Activated T-cell treated with anti-CD3 and anti-CD28 coated beads for 1 hour (primary cell): ENCODE results near the gene KCNK4.

Source experiments
- DNase-seq: peaks from one replicate; pipeline ENCODE4 v3.0.0-alpha.2; 2020; ENCODE audit warnings: low read depth

KCNK4 gene

DNA sequence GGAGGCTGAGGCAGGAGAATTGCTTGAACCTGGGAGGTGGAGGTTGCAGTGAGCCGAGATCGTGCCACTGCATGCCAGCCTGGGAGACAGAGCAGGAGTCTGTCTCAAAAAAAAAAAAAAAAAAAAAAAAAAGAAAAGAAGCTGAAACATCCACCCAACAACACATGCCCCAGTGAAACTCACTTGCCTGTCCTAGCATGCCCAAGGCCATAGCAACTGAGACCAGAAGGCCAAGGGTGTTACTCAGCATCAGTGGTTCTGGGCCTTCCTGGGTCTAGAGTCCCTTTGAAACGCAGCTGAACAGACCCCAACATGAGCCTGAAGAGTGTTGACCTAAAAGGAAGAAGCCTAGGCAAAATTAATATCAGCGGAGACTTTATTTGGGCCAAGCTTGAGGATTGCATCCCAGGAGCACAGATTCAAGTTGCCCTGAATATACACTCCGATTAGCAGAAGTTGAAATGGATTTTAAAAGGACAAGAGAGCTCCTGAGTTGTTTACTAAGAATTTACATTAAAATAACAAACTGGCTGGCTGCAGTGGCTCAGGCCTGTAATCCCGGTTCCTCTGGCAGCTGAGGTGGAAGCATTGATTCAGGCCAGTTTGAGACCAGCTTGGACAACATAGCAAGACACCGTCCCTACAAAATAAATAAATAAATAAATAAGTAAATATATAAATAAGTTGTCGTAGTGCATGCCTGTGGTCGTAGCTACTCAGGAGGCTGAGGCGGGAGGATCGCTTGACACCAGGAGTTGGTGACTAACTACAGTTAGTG, 33.8 kb downstream of the KCNK4 start:
- no peak for DNase-seq

DNA sequence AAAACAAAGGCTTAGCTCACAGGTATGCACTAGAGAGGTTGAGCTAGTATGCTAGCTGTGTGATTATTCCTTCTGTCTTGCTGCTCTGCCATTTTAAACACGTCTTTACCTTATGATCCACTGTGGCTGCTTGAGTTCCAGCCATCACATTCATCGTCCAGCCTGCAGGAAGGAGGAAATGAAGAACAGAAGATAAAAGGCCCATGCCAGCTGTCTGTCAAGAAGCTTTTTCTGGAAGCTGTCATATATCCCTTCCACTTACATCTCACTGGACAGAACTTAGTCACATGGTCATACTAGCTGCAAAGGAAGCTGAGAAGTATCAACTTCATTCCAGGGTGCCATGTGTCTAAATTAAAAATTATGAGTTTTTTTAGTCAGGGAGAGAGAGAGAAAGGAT, 36.3 kb downstream of the KCNK4 start:
- no peak for DNase-seq

DNA sequence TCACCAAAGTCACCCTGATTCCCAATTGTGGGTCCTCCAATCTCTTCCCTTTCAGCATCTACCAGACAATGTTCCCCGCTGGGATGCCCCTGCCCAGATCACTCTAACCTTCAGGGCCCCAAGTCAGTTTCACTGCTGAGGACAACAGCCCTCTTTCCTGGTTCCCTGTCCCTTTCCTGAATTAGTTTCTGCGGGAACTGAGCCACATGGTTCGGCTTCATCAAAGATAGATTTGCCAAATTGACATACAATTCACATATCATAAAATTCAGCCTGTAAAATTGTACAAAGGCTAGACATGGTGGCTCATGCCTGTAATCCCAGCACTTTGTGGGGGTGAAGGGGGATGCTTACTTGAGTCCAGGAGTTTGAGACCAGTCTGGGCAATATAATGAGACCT, 36.9 kb downstream of the KCNK4 start:
- DNase-seq = no peak

DNA sequence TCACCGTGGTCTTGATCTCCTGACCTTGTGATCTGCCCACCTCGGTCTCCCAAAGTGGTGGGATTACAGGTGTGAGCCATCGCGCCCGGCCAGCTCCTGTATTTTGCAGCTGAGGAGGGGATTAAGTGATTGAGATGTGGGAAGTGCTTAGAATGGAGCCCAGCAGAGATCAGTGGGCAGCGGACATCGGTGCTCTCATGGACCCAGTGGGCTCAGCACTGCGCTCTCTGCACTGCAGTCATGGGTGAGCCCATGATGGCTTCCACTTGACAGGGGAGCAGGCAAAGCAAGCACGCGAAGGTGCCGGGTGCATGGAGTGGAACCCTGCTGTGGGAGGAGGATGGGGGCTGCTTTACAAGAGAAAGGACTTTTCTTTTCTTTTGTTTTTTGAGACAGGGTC, 39.8 kb downstream of the KCNK4 start:
- no peak for DNase-seq

DNA sequence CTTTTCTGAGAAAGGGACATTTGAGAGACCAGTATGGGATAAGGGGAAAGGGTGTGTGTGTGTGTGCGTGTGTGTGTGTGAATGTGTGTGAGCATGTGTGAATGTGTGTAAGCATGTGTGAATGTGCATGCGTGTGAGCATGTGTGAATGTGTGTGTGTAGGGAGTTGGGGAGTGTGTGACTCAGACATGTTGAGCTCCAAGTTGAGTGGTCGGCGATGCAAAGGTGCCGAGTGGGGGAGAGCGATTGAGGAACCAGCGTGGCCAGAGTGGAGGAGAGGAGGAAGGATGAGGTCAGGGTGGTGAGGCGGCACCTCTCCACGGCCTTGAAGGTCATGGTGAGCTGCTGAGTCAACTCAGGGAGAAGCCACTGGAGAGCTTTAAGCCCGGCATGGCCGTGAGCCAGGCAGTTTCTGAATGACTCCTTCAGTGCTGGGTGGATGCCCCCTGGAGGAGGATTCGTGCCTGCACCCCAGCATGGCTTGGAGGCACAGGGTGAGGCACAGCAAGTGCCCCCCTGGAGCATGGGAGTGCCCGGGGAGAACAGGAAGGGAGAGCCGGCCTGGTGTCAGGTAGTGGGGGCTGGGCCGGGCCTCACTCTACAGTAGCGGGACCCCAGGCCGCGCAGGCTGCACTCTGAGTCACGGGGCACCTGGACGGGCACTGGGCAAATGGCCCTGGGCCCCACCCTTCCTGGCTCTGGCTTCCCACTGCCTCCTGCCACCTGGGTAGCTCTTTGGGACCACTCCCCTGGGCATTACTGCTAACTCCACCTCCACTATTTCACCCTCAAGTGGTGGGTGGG, 40.7 kb downstream of the KCNK4 start:
- DNase-seq = peak; percentile 45

DNA sequence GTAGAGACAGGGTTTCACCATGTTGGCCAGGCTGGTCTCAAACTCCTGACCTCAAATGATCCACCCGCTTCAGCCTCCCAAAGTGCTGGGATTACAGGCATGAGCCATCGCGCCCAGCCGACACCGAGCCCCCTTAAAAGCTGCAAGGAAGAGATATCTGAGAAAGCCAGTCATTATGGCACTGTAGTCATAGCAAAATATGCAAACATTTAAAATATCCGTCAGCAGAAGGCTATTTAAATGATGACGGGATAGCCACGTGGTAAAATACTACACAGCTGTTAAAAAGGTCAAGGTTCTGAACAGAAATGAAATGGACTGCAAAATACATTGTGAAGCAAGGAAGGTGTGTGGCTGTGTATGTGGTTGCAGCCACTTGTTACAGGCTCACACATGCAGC, 42.5 kb downstream of the KCNK4 start:
- DNase-seq = no peak

DNA sequence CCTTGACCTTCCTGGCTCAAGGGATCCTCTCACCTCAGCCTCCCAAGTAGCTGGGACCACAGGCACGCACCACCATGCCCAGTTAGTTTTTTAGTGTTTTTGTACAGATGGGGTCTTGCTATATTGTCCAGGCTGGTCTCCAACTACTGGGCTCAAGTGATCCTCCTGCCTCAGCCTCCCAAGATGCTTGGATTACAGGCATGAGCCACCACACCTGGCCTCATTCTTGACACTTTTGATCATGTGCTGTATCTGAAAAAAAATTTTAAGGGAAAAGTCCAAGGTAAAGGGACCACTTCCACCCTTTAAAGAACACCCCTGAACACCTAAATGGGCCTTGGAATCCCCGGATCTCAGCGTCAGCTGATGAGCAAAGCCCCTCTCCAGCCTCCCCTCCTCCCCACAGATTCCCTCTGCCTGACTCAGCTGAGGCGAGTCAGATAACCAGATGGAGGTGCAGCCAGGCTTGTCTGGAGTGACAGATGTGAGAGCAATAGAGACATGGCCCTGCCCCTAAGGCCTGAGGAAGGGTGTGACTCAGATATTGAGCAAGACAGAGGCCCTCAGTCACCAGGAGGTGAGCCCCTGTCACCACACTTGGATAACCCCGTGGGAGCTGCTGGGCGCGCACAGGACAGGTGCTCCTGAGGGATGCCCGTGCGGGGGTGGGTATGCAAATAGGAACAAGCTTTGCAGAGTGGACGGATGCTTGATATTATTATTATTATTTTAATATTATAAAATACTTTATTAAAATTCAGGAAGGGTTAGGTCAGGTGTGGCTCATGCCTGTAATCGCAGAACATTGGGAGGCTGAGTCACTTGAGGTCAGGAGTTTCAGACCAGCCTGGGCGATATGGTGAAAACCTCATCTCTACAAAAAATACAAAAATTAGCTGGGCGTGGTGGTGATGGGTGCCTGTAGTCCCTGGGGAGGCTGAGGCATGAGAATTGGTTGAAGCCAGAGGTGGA, 43.9 kb downstream of the KCNK4 start:
- no peak for DNase-seq

DNA sequence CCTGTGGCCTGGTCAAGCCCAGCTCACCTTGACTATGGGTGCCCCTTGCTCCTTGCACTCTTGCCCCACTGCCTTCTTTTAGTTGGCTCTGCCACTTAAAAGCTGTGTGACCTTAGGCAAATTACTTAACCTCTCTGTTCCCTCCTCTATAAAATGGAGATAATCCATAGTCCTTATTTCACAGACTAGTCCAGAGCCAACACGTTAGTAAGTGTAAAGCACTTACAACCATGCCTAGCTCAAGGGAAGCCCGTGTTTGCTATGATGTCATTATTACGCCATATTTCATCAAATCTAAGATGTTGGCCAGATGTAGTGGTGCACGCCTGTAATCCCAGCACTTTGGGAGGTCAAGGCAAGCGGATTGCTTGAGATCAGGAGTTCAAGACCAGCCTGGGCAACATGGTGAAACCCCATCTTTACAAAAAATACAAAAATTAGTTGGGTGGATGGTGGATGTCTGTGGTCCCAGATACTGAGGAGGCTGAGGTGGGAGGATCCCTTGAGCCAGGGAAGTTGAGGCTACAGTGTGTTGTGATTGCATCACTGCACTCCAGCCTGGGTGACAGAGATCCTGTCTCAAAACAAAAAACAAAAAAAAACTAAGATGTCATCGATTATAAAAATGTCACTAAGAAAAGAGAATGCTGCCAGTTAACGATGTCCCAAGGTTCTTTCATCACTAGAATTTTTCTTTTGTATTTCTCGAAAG, 46.6 kb downstream of the KCNK4 start:
- no peak for DNase-seq

DNA sequence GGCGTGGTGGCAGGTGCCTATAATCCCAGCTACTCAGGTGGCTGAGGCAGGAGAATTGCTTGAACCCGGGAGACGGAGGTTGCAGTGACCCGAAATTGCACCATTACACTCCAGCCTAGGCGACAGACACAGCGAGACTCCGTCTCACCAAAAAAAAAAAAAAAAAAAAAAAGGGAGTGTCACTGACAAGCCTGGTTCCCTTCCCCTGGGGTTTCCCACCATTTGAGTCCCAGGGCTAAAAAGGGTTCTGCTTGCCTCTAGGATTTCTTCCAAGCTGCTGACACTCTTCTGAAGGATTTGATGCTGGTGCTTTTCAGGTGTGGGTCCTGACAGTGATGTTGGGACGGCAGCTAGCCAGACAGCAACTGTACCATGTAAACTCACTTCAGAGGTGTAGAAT, 47.6 kb downstream of the KCNK4 start:
- no peak for DNase-seq

DNA sequence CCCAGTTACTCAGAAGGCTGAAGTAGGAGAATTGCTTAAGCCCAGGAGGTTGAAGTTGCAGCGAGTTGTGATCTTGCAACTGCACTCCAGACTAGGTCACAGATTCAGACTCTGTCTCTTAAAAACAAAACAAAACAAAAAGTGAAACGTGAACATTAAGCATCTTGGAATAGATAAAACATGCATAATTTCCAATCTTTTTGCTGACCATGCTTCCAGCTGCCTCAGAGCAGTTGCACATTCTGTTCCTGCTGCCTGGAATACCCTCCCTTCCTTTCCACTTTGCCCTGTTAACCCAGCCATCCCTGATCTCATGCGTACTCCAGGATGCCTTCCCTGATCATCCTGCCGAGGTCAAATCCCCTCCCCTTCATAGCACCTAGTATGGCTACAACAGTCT, 48.2 kb downstream of the KCNK4 start:
- no peak for DNase-seq

DNA sequence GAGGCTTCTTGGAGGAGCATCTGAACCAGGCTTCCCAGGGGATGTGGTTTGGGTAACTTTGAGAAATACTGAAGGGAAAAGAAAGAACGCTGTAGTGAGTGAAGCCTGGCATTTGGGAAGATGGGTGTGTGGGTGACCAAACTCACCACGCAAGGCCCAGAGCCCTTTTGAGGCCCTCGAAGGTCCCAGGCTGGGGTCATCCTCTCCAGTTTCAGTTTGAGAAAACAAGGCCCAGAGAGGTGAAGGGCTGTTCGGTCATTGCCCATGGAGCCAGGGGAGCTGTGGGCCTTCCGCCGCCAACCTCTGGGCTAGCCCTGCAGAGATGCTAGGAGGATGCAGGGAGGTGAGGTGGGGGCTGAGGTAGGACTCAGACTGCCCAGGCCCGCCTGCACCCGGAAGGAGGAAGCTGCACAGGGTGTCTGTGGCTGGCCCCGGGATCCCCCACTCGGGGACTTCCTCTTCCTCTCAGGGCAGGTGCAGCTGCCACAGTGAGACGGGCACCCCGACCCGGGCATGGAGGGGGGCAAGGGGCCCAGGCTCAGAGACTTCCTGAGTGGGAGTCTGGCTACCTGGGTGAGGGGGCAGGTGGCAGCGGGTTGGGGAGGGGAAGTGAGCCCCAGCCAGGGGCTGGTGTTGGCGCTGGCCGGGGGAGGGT, 48.8 kb downstream of the KCNK4 start, which contains the start of gene CCDC88B:
CCDC88B (plus strand) TSS at position 451 of the 655 bp plus-strand sequence; CDS start at position 514, 63 bp downstream.
- DNase-seq = peak; percentile 81

DNA sequence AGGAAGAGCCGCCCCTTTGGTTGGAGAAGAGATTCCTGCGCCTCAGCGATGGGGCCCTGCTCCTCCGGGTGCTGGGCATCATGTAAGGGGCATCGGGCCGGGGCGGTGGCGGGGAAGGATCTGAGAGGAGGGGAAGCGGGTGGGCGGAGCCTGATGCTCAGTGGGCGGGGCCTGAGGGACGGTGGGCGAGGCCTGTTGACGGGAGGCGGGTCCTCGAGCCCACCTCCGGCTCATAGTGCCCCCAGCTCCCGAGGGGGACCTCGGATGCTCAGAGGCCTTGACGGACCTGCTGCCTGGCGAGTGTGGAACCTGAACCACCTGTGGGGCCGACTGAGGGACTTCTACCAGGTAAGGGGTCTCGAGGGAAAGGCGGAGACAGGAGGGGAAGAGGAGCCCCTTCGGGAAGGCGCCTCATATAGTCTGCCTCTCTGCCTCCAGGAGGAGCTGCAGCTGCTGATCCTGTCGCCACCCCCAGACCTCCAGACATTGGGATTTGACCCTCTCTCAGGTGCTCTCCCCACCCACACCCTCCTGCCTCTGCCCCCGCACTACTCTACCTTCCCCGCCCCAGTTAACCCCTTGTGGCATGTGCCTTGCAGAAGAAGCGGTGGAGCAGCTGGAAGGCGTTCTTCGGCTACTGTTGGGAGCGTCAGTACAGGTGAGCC, 49.7 kb downstream of the KCNK4 start:
- DNase-seq = peak; percentile 76

DNA sequence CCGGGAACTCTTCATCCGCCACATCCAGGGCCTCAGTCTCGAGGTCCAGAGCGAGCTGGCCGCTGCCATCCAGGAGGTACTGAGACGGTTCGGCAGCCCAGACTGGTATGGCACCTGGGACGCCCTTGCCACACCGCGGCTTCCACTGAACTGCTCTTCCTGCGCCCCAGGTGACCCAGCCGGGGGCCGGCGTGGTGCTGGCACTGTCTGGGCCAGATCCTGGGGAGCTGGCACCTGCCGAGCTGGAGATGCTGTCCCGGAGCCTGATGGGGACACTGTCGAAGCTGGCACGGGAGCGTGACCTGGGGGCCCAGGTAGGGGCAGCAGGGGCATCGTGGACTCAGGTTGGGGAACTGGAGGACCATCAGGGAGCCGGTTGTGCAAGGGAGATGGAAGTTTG, 50.3 kb downstream of the KCNK4 start:
- DNase-seq = no peak

DNA sequence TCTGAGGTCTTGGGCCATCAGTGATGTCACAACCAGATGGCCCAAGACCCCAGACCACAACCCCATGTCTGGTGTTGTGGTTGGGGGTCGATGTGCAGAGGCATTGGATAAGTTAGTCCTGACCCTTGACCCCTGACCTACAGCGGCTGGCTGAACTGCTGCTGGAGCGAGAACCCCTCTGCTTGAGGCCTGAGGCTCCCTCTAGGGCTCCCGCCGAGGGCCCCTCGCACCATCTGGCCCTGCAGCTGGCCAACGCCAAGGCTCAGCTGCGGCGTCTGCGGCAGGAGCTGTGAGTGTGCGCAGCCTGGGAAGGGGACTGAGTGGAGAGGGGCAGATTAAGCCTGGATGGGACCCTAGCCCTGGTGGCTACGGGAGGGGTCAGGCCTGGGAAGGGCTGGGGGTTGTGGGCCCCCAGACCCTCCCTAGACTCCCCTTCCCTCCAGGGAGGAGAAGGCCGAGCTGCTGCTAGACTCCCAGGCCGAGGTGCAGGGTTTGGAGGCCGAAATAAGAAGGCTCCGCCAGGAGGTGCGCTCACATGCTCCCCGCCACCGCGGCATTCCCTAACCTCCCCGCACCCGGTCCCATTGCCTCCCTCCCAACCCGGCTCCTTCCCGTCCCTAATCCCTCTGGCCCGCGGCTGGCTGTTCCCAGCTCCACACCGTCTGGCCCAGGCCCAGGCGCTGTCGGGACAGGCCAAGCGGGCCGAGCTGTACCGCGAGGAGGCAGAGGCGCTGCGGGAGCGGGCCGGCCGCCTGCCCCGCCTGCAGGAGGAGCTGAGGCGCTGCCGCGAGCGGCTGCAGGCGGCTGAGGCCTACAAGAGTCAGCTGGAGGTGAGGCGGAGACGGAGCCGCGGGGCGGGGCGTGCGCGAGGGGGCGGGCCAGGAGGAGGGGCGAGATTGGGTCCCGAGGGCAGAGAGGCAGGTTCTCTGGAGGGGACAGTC, 51.0 kb downstream of the KCNK4 start:
- peak; percentile 79 for DNase-seq

DNA sequence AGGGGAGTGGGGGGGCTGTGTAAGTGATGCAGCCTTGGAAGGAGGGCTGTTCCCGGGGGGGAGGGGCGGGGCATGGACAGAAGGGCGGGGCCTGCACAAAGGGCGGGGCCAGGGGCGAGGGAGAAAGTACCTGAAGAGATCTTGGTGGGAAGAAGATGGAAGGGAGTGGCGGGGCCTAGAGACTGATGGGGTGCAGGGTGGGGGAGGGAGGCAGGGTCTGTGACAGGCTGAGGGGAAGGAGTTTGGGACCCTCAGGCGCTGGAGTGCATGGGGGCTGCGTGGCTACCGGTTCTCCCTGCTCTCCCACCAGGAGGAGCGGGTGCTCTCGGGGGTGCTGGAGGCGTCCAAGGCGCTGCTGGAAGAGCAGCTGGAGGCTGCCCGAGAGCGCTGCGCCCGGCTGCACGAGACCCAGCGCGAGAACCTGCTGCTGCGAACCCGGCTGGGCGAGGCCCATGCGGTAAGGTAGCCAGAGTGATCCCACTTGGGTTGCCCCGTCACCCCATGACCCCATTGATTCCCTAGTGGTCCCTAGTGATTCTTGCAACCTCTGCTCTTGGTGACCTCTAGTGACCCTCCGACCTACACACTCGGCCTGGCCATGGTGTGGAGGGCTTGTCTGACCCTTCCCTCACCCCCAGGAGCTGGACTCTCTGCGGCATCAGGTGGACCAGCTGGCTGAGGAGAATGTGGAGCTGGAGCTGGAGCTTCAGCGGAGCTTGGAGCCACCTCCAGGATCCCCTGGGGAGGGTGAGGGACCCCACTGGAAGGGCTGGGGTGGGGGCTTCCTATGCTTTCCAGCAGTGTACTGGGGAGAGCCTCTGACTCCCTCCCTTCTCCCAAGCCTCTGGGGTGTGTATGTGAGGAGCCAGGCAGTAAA, 52.0 kb downstream of the KCNK4 start:
- DNase-seq = no peak

DNA sequence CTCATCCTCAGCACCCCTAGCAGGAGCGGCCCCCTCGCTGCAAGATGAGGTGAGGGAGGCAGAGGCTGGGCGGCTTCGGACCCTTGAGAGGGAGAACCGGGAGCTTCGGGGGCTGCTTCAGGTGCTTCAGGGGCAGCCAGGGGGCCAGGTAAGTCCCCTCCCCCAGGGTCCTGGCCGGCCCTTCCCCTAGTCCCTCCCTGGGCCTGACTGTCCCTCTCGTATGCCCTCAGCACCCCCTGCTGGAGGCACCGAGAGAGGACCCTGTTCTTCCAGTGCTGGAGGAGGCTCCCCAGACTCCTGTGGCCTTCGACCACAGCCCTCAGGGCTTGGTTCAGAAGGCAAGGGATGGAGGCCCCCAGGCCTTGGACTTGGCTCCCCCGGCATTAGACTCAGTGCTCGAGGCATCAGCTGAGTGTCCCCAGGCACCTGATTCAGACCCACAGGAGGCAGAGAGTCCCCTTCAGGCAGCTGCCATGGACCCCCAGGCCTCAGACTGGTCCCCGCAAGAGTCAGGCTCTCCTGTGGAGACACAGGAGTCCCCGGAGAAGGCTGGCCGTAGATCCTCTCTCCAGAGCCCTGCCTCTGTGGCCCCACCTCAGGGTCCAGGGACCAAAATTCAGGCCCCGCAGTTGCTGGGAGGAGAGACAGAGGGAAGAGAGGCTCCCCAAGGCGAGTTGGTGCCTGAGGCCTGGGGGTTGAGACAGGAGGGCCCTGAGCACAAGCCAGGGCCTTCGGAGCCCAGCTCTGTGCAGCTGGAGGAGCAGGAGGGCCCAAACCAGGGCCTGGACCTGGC, 52.9 kb downstream of the KCNK4 start:
- no peak for DNase-seq

DNA sequence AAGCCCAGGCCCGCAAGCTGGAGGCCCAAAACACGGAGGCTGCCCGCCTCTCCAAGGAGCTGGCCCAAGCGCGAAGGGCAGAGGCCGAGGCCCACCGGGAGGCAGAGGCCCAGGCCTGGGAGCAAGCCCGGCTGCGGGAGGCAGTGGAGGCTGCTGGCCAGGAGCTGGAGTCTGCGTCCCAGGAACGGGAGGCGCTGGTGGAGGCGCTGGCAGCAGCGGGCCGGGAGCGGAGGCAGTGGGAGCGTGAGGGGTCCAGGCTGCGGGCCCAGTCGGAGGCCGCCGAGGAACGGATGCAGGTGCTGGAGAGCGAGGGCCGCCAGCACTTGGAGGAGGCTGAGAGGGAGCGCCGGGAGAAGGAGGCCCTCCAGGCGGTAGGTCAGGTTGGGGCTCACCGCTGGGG, 53.7 kb downstream of the KCNK4 start:
- DNase-seq = no peak
